Measurements from ENCODE around the gene CDH4. TPM values are rescaled to one million over a fixed set of nuclear protein-coding genes. Genes with fewer than 3 reads are reported as not detected.

CDH4 gene
- total and polyA plus RNA-seq, 9 donors: 0.12 to 4.4 (median 0.36) TPM

DNA sequence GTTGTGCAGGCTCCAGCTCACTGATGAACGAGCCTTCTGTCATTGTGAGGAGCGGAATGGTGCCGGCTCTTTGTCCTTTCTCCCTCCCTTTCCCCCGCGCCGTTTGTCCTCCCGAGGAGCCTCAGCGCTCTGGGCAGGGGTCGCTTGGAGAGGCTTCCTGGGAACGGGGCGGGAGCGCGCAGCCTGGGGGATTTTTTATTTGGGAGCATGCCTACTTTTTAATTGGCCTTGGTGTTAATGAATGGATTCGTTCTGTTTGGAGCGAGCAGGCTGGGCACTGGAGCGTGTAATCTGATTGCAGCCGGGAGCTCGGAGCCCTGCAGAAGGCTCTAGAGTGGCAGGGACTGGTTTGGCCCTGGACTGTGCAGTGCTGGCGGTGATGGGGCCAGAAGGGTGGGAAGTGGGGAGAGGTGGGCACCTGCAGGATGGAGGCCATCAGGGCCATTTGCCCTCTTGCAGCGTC is 118.8 kb downstream of the CDH4 start:
- Histone ChIP-seq H3K9me3 (no peaks in the 10 kb centered on the region), H3K36me3 (no peaks in the 10 kb centered on the region), H3K4me1 (ENCODE audit: insufficient read depth) (no peaks in the 10 kb centered on the region), H3K27ac (no peak overlapping the region), H3K4me3 (no peak overlapping the region), H3K27me3 (no peaks in the 10 kb centered on the region)
- no peak for DNase-seq
- TF ChIP-seq EP300 (IDR thresholded peaks at IDR 0.05): no peak
- TF ChIP-seq POLR2A (IDR thresholded peaks at IDR 0.05): no peak
- TF ChIP-seq, protein P1, sequence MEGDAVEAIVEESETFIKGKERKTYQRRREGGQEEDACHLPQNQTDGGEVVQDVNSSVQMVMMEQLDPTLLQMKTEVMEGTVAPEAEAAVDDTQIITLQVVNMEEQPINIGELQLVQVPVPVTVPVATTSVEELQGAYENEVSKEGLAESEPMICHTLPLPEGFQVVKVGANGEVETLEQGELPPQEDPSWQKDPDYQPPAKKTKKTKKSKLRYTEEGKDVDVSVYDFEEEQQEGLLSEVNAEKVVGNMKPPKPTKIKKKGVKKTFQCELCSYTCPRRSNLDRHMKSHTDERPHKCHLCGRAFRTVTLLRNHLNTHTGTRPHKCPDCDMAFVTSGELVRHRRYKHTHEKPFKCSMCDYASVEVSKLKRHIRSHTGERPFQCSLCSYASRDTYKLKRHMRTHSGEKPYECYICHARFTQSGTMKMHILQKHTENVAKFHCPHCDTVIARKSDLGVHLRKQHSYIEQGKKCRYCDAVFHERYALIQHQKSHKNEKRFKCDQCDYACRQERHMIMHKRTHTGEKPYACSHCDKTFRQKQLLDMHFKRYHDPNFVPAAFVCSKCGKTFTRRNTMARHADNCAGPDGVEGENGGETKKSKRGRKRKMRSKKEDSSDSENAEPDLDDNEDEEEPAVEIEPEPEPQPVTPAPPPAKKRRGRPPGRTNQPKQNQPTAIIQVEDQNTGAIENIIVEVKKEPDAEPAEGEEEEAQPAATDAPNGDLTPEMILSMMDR (IDR thresholded peaks at IDR 0.05): no peak
- 27 to 34% (median 28%) methylated on average over 20 of the region's 20 CpGs for WGBS, 3 donors
- intact Hi-C loops (cut with DNase I): no loop called here

DNA sequence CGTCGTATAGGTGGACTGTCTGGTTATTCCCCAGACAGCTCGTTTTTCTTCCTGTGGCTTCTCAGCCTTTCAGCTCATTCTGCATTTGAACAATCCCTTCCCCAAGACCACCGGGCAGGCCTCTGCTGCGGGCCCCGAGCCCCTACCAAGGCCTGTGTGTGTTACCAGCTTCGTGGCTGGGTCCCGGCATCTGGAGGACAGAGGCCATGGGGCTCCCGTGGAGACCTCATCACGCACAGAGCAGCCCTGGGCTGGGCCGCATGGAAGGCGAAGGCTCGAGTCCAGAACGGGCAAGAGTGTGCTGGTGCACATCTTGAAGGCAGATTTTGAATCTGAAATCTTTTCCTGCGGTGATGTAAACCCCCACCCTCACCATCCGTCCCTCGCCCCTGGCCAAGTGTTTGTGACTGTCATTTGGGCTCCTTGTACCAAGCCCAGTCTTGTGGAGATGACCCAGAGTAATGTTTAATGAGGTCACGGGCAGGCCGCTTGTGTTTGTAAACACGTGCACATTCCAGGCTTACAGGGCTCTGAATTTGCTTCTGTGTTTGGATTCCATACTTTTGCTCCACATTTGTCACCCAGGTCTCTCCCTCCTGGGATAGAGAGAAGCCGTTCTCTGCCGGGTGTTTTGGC is 119.6 kb downstream of the CDH4 start:
- WGBS, 3 donors: 60 to 71% (median 60%) methylated on average over 22 of the region's 22 CpGs
- DNase-seq: no peak

DNA sequence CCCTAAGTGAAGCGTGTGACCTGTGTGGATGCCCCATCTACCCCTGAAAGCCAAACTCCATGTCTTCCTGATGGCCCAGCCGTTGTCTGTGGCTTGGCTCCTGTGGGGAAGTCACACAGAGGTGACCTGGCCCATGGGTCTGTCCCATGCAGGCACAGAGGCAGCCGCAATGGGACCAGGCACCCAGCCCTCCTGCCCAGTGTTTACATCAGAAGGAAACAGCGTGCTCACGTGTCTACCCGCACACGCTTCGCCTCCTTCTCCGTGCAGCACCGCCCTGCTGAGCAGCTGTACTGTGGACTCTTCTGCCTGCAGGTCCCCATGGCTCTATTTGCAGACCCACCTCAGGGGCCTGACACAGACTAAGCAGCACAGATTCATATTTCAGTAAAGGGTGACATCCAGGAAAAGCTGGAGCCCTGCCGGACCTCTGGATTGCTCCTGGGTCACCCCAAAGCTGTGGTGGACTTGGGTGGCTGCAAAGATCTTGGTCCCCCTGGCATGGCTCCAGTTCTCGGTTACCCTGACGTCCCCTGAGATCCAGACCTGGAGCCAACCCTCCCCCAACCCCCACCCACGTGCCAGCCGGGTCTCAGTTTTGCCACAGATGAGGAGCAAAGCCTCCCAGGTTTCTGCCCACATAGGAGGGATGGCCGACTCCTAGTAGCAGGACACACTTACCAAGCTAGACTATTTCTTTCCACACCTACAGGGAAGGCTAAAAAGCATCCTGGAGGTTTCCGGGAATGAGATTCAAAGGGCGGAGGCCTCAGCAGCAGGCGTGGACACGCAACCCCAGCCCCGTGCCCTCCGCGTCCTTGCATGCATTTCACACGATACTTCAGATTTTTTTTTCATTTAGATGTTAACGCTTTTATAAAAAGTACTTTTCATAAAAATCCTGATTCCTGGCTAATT is 120.3 kb downstream of the CDH4 start:
- TF ChIP-seq, protein P1 (IDR thresholded peaks at IDR 0.05): no peak
- TF ChIP-seq POLR2A (IDR thresholded peaks at IDR 0.05) (no peak), EP300 (IDR thresholded peaks at IDR 0.05) (no peak)
- H3K27ac ChIP-seq: no peak overlapping the region
- H3K4me3 ChIP-seq: no peak overlapping the region
- DNase-seq: no peak
- no peaks in the 10 kb centered on the region for H3K27me3 ChIP-seq
- H3K9me3 ChIP-seq: no peaks in the 10 kb centered on the region
- H3K36me3 ChIP-seq: no peaks in the 10 kb centered on the region
- intact Hi-C loops (cut with DNase I): no loop called here
- H3K4me1 ChIP-seq (ENCODE audit: insufficient read depth): no peaks in the 10 kb centered on the region
- 77 to 82% (median 81%) methylated on average over 24 to 25 of the region's 25 CpGs for WGBS, 3 donors

More for the DNA sequence above, 119.6 kb downstream of the CDH4 start:
- Histone ChIP-seq H3K4me3 (no peak overlapping the region), H3K4me1 (ENCODE audit: insufficient read depth) (no peaks in the 10 kb centered on the region), H3K27me3 (no peaks in the 10 kb centered on the region), H3K36me3 (no peaks in the 10 kb centered on the region), H3K9me3 (no peaks in the 10 kb centered on the region), H3K27ac (no peak overlapping the region)
- intact Hi-C loops (cut with DNase I): no loop called here
- TF ChIP-seq EP300 (IDR thresholded peaks at IDR 0.05): no peak

DNA sequence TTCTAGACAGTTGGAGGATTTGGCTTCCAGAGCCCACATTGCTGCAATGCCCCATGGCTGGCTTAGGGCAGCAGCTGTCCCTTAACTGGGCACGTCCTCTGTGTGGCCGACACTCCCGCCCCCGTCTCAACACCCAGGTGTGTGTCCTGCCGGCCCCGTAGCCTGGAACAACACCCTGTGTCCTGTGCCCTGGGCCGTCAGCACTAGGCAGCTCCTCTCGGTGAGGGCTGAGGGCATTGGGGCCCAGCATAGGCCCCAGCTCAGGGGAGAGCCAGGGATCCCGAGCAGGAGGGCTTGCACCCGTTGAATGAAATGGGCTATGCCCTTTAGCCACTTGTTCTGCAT is 121.0 kb downstream of the CDH4 start:
- no peaks in the 10 kb centered on the region for H3K36me3 ChIP-seq
- WGBS, 3 donors: 60 to 66% (median 60%) methylated on average over 10 of the region's 10 CpGs
- intact Hi-C loops (cut with DNase I): no loop called here
- H3K4me1 ChIP-seq (ENCODE audit: insufficient read depth): no peaks in the 10 kb centered on the region
- DNase-seq: no peak
- no peaks in the 10 kb centered on the region for H3K27me3 ChIP-seq
- H3K9me3 ChIP-seq: no peaks in the 10 kb centered on the region
- TF ChIP-seq, protein P1 (IDR thresholded peaks at IDR 0.05): no peak
- TF ChIP-seq EP300 (IDR thresholded peaks at IDR 0.05) (no peak), POLR2A (IDR thresholded peaks at IDR 0.05) (no peak)
- H3K4me3 ChIP-seq: no peak overlapping the region
- no peak overlapping the region for H3K27ac ChIP-seq

Data from ovary (tissue), 9 donors.